Jurkat, Clone E6-1 (cell line): ENCODE measurements around the gene PCDHGA6.
"Not testable (repeated sequence)": the region's sequence is repeated elsewhere in the genome, so short reads cannot be mapped to it uniquely, and the experiment has no call there.

Source experiments
- DNase-seq: peaks from one replicate; pipeline ENCODE4 v3.0.0-alpha.2; 2011; ENCODE audit warnings: low read depth, low spot score
- H3K4me3 ChIP-seq: 2 replicates; pipeline ENCODE4 v1.5.1; 2011; ENCODE audit warnings: mild to moderate bottlenecking, low read length, control low read depth, moderate library complexity

The PCDHGA6 gene

DNA sequence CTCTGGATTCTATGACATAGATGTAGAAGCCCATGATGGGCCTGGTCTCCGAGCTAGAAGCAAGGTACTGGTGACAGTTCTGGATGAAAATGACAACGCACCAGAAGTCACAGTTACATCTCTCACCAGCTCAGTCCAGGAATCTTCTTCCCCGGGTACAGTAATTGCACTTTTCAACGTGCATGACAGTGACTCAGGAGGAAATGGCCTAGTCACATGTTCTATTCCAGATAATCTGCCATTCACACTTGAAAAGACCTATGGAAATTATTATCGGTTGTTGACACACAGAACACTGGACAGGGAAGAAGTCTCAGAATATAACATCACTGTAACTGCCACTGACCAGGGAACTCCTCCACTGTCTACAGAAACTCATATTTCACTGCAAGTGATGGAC, 17.6 kb upstream of the PCDHGA6 start:
- no peak overlapping the region for H3K4me3 ChIP-seq

DNA sequence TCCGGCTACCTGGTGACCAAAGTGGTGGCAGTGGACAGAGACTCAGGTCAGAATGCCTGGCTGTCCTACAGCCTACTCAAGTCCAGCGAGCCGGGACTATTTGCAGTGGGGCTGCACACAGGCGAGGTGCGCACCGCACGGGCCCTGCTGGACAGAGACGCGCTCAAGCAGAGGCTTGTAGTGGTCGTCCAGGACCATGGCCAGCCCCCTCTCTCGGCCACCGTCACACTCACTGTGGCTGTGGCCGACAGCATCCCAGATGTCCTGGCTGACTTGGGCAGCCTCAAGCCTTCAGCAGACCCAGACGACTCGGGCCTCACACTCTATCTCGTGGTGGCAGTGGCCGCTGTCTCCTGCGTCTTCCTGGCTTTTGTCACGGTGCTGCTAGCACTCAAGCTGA, 16.7 kb upstream of the PCDHGA6 start:
- H3K4me3 ChIP-seq: no peak overlapping the region
- DNase-seq: no peak

More for the DNA sequence above, 17.6 kb upstream of the PCDHGA6 start:
- no peak for DNase-seq

DNA sequence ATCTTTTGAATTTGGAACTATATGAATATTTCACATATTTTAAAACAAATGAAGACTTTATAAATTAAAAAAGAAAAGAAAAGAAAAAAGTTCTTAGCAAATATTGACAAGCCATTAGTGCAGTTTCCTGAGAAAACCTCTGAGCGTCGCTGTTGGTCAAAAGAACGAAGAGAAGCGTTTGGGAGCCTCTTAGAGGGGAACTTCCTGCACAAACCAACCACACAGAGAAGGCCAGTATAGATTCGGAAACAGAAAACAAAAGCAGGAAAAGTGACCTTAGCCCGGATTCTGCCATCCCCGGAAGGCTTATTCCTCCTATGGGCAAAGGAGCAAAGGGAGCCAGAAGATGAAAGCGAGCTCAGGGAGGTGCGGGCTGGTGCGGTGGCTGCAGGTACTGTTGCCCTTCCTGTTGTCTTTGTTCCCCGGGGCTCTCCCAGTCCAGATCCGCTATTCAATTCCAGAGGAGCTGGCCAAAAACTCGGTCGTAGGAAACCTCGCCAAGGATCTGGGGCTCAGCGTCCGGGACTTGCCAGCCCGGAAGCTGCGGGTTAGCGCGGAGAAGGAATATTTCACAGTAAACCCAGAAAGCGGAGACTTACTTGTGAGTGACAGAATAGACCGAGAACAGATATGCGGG, 13.8 kb upstream of the PCDHGA6 start, which contains the start of gene PCDHGB2:
PCDHGB2 (plus strand) TSS at position 205 of the 637 bp plus-strand sequence; CDS start at position 347, 142 bp downstream.
- DNase-seq: peak; percentile 24
- no peak within 1 kb of the TSS for H3K4me3 ChIP-seq

DNA sequence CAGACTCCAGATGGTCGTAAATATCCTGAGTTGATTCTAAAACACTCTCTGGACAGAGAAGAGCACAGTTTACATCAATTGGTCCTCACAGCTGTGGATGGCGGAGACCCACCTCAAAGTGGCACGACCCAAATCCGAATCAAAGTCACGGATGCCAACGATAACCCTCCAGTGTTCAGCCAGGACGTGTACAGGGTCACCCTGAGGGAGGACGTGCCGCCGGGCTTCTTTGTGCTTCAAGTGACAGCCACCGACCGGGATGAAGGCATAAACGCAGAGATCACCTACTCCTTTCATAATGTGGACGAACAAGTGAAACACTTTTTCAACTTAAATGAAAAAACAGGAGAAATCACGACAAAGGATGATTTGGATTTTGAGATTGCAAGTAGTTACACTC, 13.0 kb upstream of the PCDHGA6 start:
- DNase-seq: no peak
- no peak overlapping the region for H3K4me3 ChIP-seq

DNA sequence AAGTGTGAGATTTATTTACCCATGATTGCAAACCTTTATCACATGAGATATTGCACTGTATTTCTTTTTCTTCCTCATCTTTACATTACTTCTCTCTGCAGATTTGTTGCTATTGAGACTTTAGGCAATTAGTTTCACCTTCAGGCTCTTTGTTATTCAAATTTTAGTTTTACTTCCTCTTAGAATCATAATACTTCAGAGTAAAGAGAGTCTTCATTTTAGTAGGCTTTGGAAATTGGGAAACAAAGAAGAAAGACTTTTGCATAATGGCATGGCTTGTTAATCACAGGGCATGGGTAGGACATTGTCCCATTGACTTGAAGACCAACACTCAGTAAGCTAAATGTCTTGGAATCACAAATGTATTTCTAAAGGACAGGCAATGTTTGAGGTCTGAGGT, 11.0 kb upstream of the PCDHGA6 start:
- no peak overlapping the region for H3K4me3 ChIP-seq
- DNase-seq: no peak

DNA sequence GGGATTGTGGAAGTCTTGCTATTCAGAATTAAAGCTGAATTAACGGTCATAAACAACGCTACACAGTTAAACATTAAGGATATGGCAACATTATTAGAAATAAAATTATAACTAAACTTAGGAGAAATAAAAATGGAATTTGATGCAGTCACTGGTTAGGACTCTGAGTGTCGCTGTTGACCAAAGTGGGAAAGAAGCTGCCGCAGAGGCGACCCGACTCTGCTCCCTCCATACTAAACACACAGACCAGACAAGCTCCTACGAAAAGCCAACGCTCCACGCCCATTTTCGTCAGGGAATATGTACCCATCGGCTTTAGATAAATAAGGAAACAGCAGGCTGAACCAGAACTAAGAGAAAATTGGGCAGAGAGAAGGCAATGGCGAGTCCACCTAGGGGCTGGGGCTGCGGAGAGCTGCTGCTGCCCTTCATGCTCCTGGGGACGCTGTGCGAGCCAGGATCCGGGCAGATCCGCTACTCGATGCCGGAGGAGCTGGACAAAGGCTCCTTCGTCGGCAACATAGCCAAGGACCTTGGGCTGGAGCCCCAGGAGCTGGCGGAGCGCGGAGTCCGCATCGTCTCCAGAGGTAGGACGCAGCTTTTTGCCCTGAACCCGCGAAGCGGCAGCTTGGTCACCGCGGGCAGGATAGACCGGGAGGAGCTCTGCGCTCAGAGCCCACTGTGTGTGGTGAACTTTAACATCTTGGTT, 9.6 kb upstream of the PCDHGA6 start, which contains the start of gene PCDHGA5:
PCDHGA5 (plus strand) TSS at position 211 of the 709 bp plus-strand sequence; CDS start at position 380, 169 bp downstream.
- no peak for DNase-seq
- H3K4me3 ChIP-seq: no peak within 1 kb of the TSS

DNA sequence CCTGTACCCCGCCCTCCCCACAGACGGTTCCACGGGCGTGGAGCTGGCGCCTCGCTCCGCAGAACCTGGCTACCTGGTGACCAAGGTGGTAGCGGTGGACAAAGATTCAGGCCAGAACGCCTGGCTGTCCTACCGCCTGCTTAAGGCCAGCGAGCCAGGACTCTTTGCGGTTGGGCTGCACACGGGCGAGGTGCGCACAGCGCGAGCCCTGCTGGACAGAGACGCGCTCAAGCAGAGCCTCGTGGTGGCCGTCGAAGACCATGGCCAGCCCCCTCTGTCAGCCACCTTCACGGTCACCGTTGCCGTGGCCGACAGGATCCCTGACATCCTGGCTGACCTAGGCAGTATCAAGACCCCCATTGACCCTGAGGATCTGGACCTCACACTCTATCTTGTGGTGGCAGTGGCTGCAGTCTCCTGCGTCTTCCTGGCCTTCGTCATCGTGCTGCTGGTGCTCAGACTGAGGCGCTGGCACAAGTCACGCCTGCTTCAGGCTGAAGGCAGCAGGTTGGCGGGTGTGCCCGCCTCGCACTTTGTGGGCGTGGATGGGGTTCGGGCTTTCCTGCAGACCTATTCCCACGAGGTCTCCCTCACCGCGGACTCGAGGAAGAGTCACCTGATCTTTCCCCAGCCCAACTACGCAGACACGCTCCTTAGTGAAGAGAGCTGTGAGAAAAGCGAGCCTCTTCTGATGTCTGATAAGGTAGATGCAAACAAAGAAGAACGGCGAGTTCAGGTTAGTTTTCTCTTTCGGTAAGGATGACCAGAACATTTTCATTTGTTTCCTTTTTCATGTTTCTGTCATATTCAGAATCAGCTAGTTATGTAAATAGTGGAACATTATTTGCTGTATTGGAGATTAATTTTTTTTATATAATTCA, 7.4 kb upstream of the PCDHGA6 start:
- no peak overlapping the region for H3K4me3 ChIP-seq
- DNase-seq: no peak

- no peak within 1 kb of the TSS for H3K4me3 ChIP-seq
- no peak for DNase-seq
These were observed 3.5 kb upstream of the PCDHGA6 start, which contains the start of gene PCDHGB3 for GRCh38 chr5:141369994-141370848. Gene PCDHGB3 (plus strand): TSS chr5:141370242. CDS start chr5:141370395, 153 bp downstream.

DNA sequence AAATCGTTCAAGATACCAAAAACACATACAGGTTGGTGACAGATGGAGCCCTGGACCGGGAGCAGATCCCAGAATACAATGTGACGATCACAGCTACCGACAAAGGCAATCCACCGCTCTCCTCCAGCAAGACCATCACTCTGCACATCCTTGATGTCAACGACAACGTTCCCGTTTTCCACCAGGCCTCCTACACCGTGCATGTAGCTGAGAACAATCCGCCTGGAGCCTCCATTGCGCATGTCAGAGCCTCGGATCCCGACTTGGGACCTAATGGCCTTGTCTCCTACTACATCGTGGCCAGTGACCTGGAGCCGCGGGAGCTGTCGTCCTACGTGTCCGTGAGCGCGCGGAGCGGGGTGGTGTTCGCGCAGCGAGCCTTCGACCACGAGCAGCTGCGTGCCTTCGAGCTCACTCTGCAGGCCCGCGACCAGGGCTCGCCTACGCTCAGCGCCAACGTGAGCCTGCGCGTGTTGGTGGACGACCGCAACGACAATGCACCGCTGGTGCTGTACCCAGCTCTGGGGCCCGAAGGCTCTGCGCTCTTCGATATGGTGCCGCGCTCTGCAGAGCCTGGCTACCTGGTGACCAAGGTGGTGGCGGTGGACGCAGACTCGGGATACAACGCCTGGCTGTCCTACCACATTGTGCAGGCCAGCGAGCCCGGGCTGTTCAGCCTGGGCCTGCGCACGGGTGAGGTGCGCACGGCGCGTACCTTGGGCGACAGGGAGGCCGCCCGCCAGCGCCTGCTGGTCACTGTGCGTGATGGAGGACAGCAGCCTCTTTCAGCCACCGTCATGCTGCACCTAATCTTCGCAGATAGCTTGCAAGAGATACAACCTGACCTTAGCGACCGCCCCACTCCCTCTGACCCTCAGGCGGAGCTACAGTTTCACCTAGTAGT, 1.9 kb upstream of the PCDHGA6 start:
- H3K4me3 ChIP-seq: no peak overlapping the region
- DNase-seq: no peak

DNA sequence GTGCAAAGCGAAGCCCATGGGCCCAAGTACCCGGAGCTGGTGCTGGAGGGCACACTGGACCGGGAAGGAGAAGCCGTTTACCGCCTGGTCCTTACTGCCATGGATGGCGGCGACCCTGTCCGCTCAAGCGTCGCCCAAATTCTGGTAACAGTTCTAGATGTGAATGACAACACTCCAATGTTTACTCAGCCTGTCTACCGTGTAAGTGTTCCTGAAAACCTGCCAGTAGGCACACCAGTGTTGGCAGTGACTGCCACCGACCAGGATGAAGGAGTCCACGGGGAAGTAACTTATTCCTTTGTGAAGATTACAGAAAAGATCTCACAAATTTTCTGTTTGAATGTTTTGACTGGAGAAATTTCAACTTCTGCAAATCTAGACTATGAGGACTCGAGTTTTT, 936 bp downstream of the PCDHGA6 start:
- H3K4me3 ChIP-seq: no peak overlapping the region
- DNase-seq: no peak

- DNase-seq, H3K4me3 ChIP-seq: not testable (repeated sequence)
These were observed 1.9 kb downstream of the PCDHGA6 start for GRCh38 chr5:141375444-141376155.

DNA sequence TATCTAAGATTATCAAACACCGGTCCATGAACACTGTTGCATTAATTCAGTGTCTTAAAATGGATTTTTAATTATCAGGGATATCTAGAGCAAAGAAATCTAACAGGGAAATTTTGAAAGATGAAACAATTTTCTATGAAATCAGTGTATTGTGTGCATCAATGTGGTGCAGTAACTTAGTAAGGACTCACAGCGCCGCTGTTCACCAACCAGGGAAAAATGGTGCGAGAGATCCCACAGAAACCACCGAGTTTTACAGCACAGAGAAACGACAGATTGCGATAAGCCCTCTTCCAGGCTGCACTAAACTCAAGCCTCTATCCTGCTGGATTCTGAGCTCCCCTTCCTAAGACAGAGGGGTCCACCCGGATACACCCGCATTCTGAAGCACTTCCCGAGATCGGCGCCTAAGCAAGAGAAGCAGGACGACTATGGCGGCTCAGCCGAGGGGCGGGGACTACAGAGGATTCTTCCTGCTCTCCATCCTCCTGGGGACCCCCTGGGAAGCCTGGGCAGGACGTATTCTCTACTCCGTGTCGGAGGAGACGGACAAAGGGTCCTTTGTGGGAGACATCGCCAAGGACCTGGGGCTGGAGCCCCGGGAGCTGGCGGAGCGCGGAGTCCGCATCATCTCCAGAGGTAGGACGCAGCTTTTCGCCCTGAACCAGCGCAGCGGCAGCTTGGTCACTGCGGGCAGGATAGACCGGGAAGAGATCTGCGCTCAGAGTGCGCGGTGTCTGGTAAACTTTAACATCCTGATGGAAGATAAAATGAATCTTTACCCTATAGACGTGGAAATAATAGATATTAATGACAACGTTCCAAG, 9.0 kb downstream of the PCDHGA6 start, which contains the start of gene PCDHGA7:
PCDHGA7 (plus strand) TSS at position 274 of the 826 bp plus-strand sequence; CDS start at position 432, 158 bp downstream.
- no peak within 1 kb of the TSS for H3K4me3 ChIP-seq

GRCh38 chr5:141383345-141383744, 9.7 kb downstream of the PCDHGA6 start:
- H3K4me3 ChIP-seq: no peak overlapping the region
- DNase-seq: no peak

More for the DNA sequence above, 9.0 kb downstream of the PCDHGA6 start, which contains the start of gene PCDHGA7:
- DNase-seq: no peak

DNA sequence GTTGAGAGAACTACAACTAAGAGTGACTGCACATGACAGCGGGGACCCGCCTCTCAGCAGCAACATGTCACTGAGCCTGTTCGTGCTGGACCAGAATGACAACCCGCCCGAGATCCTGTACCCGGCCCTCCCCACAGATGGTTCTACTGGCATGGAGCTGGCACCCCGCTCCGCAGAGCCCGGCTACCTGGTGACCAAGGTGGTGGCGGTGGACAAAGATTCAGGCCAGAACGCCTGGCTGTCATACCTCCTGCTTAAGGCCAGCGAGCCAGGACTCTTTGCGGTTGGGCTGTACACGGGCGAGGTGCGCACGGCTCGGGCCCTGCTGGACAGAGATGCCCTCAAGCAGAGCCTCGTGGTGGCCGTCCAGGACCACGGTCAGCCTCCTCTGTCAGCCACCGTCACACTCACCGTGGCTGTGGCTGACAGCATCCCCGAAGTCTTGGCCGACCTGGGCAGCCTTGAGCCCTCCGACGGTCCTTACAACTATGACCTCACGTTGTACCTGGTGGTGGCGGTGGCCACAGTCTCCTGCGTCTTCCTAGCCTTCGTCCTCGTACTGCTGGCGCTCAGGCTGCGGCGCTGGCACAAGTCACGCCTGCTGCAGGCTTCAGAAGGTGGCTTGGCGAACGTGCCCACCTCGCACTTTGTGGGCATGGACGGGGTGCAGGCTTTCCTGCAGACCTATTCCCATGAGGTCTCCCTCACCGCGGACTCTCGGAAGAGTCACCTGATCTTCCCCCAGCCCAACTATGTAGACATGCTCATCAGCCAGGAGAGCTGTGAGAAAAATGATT, 11.0 kb downstream of the PCDHGA6 start:
- DNase-seq: no peak
- no peak overlapping the region for H3K4me3 ChIP-seq

DNA sequence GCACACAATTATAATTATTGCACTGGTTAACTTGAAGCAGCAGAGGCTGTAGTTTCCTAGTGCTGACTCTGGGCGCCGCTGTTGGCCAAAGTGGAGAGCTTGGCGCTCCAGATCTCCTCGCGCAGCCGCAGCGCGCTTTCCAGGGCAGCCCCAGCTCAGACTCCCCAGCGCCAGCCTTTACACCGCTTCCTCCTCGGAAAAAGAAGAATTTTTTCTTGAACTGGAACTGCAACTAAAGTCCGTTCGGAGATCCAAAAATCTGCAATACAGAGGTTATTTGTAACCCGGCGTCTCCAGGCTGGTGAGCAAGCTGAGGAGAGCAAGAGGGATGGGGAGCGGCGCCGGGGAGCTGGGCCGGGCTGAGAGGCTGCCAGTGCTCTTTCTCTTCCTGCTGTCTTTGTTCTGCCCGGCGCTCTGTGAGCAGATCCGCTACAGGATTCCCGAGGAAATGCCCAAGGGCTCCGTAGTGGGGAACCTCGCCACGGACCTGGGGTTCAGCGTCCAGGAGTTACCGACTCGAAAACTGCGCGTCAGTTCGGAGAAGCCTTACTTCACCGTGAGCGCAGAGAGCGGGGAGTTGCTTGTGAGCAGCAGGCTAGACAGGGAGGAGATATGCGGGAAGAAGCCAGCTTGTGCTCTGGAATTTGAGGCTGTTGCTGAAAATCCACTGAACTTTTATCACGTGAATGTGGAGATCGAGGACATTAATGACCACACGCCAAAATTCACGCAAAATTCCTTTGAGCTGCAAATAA, 14.0 kb downstream of the PCDHGA6 start, which contains the start of gene PCDHGB4:
PCDHGB4 (plus strand) TSS at position 142 of the 755 bp plus-strand sequence; CDS start at position 329, 187 bp downstream.
- not testable (repeated sequence) for H3K4me3 ChIP-seq, DNase-seq
